Medulla oblongata (tissue), 1 donor: Measurements from ENCODE around the gene SPR.

Experiments
- DNase-seq: peaks from one replicate; pipeline ENCODE4 v3.0.0-alpha.2; 2015; ENCODE audit errors: extremely low spot score

The SPR gene

DNA sequence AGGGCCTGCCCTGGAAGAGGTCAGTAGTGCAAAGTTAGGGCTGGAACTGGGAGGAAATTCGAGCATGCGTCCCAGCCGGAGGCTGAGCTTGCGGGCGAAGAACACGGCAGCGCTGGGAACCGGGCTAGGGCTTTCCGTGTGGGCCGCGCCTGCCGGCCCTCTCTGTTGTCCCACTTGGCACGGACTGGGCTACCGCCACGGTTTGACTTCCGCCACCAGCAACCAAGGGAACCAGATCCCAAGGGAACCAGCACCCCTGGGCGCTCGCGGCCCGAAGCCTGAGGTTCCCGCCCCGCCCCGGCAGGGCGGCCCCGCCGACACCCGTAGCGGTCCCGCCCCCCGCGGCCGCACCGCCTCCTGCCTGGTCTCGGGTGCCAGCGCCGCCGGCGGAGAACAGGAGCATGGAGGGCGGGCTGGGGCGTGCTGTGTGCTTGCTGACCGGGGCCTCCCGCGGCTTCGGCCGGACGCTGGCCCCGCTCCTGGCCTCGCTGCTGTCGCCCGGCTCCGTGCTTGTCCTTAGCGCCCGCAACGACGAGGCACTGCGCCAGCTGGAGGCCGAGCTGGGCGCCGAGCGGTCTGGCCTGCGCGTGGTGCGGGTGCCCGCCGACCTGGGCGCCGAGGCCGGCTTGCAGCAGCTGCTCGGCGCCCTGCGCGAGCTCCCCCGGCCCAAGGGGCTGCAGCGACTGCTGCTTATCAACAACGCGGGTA, at the start of gene SPR:
Gene SPR (plus strand): TSS at position 377 of the 708 bp plus-strand sequence. CDS start 25 bp downstream, at position 402.
- DNase-seq: peak; percentile 74

GRCh38 chr2:72840066-72840465, 47.1 kb upstream of the SPR start:
- DNase-seq: no peak

DNA sequence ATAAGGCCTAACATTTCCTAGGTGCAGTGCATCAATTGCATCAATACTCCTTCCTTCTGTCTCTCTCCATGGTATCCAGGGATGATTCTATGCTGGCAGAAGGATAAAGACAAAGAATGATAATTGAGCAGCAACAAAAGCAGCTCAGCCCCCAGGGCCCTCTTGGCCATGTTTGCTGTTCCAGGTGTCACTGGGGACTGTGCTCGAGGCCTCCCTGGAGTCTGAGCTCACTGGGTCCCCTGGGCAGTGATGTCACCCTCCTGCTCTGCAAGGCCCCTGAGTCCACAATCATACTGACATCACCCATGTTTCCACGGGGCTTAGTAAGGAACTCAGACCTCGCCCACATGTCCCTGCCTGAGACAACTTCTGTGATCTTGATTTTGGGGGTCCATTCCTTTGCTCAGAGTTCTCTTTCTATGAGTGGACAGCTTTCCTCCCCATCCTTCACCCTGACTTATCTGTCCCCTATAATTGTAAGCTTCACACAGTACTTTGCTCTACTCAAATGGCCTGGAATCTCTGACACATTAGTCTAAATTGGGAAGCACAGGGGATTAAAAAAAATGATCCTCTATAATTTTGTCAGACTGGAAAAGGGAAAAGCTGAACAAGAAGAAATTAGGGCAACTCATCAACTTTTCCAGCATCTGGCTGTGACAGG, 45.6 kb upstream of the SPR start:
- DNase-seq: no peak

- no peak for DNase-seq
These were observed 43.9 kb upstream of the SPR start for GRCh38 chr2:72843301-72843700.

DNA sequence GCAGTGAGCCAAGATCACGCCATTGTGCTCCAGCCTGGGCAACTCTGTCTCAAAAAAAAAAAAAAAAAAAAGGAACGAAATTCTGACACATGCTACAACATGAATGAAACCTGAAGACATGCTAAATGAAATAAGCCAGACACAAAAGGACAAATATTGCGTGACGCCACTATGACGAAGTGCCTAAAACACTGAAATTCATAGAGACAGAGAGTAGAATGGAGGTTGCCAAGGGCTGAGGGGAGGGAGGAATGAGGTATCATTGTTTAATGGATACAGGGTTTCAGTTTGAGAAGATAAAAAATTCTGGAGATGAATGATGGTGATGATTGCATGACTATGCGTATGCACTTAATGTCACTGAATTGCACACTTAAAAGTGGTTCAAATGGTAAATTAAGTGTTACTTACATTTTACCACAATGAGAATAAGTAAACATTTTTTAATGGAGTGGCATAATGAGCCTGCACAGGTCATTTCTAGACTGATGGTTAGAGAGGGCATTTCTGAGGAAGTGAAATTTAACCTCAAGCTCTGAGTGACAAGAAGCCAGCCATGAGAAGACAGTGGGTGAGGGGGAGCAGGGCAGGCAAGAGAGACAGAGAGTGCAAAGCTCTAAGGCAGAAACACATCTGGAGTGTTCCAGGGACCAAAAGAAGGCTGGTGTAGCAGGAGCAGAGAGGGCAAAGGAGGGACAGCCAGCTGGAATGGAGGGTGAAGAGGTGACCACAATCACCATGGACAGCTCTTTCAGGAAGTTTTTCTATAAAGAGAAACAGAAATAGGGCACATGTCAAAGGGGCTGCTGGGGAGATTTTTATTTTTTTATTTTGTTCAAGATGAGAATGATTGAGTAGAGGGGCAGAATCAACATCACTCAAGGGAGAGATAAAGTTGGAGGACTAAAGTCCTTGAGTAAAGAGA, 40.8 kb upstream of the SPR start:
- no peak for DNase-seq

- no peak for DNase-seq
These were observed 39.5 kb upstream of the SPR start for GRCh38 chr2:72847534-72848315.

GRCh38 chr2:72848436-72849137, 38.6 kb upstream of the SPR start:
- no peak for DNase-seq

DNA sequence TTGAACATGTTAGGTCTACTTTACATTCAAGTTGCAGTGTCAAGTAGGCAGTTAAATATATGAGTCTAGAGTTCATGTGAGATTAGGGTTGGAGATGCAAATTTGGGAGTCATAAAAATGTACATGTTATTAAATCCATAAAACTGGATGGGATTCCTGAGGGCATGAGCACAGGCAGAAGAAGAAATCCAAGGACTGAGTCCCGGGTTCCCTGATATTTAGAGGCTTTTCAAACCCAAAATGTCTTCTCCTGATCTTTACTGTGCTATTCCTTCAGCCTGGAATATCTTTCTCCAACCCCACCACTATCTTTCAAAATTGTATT, 38.1 kb upstream of the SPR start:
- DNase-seq: no peak

DNA sequence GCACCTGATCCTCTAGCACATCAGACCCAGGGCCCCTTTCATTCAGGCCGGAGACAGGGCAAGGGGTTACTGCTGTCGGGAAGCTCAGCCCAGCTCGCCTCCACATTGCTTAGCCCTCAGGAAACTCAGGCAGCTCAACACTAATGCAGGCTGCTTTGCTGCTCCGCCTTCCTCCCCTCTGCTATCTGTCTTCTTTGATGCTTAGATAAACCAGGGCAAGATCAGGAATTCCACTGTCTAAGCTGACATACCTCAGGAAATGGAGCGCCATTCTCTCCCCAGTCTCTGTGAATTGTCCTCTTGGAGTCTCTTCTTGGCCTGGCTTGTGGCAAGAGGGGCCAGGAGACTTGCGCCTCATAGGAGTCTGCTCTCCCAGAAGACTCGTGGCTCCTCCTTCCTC, 35.9 kb upstream of the SPR start:
- no peak for DNase-seq

DNA sequence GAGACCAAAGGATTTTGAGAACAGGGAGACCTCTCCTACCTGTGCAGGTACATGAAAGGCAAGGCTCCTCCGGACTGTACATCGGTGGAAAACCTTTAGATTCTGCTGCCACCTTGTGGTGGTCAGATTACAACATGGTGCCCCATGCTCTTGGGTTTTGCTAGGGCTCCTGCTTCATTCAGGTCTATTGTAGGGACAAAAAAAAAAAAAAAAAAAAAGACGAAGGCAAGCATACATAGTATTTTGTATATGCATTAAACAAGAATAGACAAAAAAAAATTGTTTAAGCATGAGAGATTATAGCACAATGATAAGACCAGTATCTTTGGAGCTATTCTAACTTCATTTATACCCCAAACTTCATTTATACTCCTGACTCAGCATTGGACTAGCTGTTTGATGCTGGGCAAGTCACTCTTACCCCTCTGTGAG, 27.4 kb upstream of the SPR start:
- DNase-seq: peak; percentile 85

- peak; percentile 92 for DNase-seq
These were observed 24.8 kb upstream of the SPR start for GRCh38 chr2:72862239-72862988.

DNA sequence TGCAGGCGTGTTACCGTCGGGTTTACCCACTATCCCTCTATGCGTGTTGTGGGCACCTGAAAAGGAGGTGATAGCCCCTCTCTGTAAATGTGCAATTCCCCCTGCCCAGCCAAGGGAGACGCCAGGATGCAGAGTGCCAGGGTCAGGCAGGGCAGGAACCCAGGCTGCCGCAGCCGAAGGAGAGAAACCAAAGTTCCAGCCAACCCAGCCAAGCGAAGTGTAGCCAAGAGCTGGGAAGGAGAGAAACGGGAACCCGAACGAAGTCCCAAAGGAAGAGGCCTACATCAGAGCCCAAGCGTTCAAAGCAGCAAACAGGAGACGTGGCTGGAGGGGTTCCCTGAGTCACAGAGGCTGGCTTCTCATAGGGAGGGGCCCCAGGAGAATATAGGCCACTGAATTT, 24.2 kb upstream of the SPR start:
- no peak for DNase-seq

DNA sequence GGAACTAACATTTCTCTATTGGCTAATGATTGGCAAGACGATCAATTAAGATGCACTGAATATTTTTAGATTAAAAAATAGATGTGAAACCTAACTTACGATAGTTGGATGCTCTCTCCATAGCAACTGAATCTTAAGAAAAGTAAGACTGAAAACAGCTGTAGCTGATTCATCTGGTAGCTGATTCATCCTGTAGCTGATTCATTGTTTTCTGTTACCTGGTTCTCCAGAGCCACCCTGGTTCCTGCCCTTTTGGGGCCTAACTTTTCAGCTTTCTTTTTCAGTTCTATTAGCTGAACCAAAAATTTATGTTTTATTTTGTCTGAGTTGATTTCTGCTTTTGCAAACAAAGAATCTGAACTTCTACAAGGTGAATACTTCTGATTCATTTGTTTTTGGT, 22.7 kb upstream of the SPR start:
- DNase-seq: no peak

- no peak for DNase-seq
These were observed 16.1 kb upstream of the SPR start for GRCh38 chr2:72871060-72871459.

DNA sequence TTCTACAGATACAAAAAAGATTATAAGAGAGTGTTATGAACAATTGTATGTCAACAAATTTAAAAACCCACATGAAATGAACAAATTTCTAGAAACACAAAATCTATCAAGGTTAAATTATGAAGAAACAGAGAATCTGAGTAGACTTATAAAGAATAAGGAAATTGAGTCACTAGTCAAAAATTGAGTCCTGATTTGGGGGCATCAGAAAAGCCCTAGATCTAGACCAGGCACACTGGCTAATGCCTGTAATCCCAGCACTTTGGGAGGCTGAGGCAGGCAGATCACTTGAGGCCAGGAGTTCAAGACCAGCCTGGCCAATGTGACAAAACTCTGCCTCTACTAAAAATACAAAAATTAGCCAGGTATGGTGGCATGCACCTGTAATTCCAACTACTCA, 15.3 kb upstream of the SPR start:
- DNase-seq: no peak

- DNase-seq: no peak
These were observed 3.7 kb upstream of the SPR start for GRCh38 chr2:72883356-72883962.

- no peak for DNase-seq
These were observed 640 bp upstream of the SPR start for GRCh38 chr2:72886505-72887031.

- DNase-seq: peak; percentile 92
These were observed 681 bp downstream of the SPR start for GRCh38 chr2:72887740-72888437.
